ENCODE results near the gene PAQR8.

Gene PAQR8

DNA sequence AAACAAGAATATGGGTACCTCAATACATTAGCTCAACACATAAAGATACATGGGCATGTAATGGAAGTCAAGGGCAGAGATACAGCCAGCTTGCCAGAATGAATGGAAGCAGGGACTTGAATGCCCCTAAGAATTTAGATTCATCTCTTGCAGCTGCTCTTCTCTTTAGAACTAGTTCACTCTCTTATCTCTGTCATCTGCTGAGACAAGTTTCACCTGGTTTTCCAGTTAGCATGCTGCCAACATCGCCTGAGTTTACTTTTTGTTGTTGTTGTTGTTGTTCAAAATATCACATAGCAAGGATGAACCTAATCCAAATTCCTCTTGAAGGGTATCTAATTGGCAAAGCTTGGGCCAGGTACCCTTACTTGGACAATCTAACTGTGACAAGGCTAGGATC lies 14.1 kb upstream of the PAQR8 start:
- TF ChIP-seq, protein P1, sequence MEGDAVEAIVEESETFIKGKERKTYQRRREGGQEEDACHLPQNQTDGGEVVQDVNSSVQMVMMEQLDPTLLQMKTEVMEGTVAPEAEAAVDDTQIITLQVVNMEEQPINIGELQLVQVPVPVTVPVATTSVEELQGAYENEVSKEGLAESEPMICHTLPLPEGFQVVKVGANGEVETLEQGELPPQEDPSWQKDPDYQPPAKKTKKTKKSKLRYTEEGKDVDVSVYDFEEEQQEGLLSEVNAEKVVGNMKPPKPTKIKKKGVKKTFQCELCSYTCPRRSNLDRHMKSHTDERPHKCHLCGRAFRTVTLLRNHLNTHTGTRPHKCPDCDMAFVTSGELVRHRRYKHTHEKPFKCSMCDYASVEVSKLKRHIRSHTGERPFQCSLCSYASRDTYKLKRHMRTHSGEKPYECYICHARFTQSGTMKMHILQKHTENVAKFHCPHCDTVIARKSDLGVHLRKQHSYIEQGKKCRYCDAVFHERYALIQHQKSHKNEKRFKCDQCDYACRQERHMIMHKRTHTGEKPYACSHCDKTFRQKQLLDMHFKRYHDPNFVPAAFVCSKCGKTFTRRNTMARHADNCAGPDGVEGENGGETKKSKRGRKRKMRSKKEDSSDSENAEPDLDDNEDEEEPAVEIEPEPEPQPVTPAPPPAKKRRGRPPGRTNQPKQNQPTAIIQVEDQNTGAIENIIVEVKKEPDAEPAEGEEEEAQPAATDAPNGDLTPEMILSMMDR (conservative IDR thresholded peaks at IDR 0.05): no peak
- TF ChIP-seq ZFX (IDR thresholded peaks at IDR 0.05): no peak
- H3K27ac ChIP-seq: no peak overlapping the region

DNA sequence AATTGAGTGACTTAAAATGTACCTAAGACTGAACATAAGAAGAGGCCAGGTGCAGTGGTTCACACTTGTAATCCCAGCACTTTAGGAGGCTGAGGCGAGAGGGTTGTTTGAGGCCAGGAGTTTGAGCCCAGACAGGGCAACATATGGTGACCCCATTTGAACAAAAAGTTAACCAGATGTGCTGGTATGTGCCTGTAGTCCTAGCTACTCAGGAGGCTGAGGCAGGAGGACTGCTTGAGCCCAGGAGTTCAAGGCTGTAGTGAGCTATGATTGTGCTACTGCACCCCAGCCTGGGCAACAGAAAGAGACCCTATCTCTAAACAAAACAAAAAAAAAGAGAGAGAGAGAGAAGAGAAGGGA lies 10.1 kb upstream of the PAQR8 start:
- no peak overlapping the region; the same call in 1 of the 2 replicates for H3K27ac ChIP-seq
- TF ChIP-seq ZFX (IDR thresholded peaks at IDR 0.05): no peak
- TF ChIP-seq, protein P1 (conservative IDR thresholded peaks at IDR 0.05): no peak

DNA sequence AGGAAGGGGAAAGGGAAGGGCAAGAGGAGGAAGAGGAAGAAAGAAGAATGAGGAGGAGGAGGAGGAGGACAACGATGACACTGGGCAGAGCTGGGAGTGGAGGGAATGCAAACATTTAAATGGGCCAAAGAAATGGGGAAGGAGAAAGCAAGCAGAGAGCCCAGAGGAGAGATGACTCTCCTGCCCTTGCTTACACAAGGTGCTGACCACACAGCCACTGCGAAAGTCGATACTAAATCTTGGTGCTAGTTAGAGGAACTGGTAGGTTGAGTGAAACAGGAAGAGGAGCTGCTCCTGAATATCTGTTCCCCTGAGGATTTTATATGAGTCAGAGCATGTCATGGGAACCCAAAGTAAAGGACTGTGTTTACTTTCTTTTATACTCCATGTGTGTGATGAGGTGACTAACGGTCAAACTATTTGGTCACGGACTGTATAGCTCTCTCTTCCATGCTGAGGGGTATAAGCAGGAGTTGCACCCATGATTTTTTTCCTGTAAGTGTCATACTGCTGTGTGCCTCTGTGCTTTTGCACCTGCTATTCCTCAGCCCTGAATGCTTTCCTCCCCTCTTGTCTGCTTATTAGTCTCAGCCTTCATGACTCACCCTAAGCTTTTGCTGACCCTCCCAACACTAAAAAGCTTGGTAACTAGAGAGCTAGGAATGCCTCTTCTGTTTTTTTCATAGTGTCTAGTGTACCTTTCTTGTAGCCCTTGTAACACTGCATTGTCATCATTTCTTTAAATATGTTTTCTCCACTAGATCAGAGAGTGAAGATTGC lies 9.5 kb upstream of the PAQR8 start:
- TF ChIP-seq, protein P1 (conservative IDR thresholded peaks at IDR 0.05): no peak
- TF ChIP-seq ZFX (IDR thresholded peaks at IDR 0.05): no peak
- no peak overlapping the region; the same call in 1 of the 2 replicates for H3K27ac ChIP-seq

DNA sequence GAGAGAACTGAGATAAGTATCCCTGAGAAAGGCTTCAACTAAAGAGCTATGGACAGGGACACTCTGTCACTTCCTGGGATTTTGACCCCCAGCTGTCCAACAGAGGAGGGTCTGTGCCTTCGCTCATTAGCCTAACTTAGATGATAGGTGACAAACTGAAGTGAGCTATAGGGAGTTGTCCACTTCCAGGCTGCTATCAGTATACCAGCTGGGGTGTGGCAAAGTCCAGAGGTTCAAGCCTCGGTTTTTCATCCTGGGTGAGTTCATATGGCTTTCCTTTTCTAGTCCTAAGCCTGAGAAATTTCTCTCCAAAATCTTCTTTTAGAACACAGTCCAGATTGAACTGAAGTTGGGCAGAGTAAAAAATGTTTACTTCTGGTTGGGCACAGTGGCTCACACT lies 5.9 kb upstream of the PAQR8 start:
- H3K27ac ChIP-seq: no peak overlapping the region
- TF ChIP-seq, protein P1 (conservative IDR thresholded peaks at IDR 0.05): no peak
- TF ChIP-seq ZFX (IDR thresholded peaks at IDR 0.05): no peak

DNA sequence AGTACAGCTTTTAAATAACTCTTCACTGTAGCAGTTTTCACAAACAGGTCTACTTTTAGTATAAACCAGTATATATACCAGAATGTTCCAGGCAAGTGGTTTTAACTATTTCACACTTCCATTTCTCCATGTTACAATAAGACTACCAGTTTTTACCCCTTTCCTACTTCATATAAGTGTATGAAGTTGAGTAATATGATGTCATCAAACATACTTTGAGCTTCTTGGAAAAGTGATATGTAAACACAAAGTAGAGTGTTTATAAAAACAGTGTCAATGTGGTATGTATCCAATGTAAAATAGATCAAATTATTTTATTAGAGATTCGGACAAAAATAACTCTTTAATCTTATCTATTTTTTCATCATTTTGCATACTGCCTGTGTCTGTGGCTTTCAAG lies 2.5 kb upstream of the PAQR8 start:
- TF ChIP-seq, protein P1 (conservative IDR thresholded peaks at IDR 0.05): no peak
- no peak for TF ChIP-seq ZFX (IDR thresholded peaks at IDR 0.05)
- H3K27ac ChIP-seq: no peak overlapping the region

DNA sequence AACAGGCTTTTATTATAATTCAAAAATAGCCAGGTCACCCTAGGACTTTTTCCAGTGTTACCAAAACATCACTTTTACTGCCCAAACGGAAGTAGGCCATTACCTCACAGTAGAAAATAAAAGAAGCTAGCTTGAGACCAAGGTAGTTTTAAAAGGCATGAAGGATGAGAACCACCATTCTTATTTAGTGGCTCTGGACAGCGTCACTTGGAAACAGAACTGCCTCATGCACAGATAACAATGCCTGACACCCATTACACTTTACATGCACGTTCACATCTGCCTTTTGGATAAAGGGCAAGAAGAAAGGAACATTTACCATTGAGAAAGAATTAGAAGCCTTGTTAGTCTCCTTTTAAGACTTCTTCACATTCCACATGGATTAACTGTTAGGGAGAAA lies 1.9 kb upstream of the PAQR8 start:
- no peak for TF ChIP-seq ZFX (IDR thresholded peaks at IDR 0.05)
- TF ChIP-seq, protein P1 (conservative IDR thresholded peaks at IDR 0.05): no peak
- no peak overlapping the region for H3K27ac ChIP-seq

DNA sequence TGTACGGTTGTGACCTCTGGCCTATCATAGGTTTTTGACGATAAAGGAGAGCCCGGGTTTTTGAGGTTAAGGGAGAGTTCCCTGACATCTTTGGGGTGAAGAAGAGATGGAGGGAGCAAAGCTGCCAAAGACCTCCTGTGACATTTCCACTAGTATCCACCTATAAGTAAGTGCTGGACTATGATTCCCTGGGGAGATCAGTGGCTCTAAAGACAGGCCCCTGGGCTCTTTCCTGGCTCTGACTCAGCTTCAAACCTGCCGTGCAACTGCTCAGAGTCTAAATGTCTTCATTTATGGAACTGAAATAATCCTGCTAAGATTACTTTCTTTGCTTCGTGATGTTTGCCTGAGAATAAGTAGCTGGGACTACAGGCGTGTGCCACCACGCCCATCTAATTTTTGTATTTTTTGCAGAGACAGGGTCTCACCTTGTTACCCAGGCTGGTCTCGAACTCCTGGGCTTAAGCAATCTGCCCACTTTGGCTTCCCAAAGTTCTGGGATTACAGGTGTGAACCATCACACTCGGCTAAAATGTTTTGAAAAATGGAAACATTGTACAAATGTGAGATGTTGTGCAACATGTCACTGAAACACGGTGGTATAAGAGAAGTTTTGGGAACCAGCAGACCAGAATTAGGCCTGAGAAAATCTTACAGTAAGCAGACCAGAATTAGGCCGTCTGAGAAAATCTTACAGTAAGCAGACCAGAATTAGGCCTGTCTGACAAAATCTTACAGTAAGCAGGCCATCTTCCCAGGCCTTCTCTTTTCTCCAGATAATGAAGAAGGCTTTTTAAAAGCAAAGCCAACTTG lies 1.1 kb upstream of the PAQR8 start:
- no peak overlapping the region for H3K27ac ChIP-seq
- no peak for TF ChIP-seq ZFX (IDR thresholded peaks at IDR 0.05)
- TF ChIP-seq, protein P1 (conservative IDR thresholded peaks at IDR 0.05): no peak

All from C4-2B (cell line).